Putamen (tissue), 1 donor: ENCODE measurements around the gene TRPC3.
"Not testable (repeated sequence)": the region's sequence is repeated elsewhere in the genome, so short reads cannot be mapped to it uniquely, and the experiment has no call there.

ENCODE experiments used
- DNase-seq: peaks from one replicate; pipeline ENCODE4 v3.0.0-alpha.2; 2016; ENCODE audit warnings: low spot score

The TRPC3 gene

DNA sequence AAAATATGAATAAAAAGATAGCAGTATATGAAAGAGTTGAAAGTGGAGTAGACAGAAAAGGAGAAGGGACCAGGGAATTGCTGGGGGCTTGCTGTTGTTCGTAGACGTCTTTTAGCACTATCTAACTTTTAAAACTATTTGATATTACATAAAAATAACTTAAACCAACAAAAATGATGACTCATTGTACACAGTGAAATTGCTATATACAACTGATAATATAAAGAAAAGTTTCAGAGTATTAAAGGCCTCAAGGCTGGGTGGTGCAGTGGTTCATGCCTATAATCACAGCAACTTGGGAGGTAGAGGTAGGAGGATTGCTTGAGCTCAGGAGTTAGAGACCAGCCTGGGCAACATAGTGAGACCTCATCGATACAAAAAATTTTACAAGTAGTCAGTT lies 5.2 kb downstream of the TRPC3 start:
- no peak for DNase-seq

GRCh38 chr4:121943941-121944340 lies 7.9 kb downstream of the TRPC3 start:
- no peak for DNase-seq

GRCh38 chr4:121939690-121940089 lies 12.2 kb downstream of the TRPC3 start:
- DNase-seq = no peak

- DNase-seq = no peak
Observed at GRCh38 chr4:121938282-121939092, 13.4 kb downstream of the TRPC3 start.

DNA sequence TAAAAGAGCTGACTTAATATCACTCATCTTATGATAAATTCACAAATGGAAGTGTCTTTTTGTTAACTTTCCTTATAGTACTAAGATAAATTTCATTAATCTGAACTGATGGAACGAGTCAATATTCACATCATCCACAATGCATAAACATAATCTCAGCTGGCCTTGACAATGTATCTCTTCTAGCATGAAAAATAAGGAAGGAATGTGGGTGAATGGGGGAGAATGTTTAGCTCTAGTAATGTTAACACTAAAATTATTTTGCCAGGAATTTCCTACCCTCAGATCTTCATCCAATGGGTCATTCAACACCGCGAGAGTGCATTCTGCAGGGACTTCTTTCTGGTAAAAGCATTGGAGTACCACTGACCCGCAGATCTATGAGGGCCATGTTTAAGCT lies 15.8 kb downstream of the TRPC3 start:
- DNase-seq = no peak

GRCh38 chr4:121934635-121935034 lies 17.2 kb downstream of the TRPC3 start:
- no peak for DNase-seq

DNA sequence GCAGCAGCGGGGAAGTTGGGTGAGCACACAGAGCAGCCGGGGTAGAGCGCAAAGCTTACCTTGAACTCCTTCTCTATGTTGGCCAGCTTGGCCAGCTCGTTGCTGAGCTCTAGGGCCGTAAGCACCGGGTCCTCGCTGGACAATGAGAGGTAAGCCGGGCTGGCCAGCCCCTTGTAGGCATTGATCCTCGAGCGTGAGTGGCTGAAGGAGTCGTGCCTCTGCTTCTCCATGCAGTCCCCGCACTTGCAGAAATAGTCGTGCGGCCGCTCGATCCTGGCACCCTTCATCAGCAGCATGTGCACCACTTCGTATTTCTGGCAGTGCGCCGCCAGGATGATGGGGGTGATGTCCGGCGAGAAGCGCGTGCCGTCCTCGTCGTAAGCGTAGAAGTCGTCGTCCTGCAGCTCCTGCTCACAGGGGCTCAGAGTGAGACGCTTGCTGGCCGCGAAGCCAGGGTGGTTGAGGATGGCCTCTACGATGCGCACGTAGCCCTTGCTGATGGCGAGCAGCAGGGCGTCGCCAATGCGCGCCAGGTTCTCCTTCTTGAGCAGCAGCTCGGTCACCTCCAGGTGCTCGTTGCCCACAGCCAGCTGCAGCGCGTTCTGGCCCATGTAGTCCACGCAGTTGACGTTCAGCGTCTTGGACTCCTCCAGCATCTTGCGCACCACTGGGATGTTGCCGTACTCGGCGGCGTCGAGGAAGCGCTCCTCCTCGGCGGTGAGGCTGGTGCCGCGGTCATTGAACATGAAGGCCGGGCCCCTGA lies 19.5 kb downstream of the TRPC3 start:
- no peak for DNase-seq

DNA sequence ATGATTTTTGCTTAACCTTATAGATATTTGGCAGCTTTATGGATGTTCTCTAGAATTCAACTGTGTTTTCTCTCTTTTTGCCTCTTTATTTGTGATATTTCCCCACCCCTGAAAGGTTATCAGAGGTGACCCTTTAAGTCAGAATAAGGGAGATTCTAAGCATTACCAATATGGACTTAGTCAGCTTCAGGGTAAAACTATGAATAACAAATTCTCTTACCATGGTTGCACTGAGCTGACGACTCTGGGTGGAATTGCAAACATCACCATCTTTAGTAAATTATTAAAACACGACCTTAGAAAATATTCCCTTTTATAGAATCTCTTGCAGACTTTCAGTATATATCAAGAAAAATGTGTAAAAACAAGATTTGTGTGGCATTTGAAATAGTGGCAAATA lies 21.6 kb downstream of the TRPC3 start:
- DNase-seq = no peak

- DNase-seq = no peak
Observed at GRCh38 chr4:121927948-121928347, 23.9 kb downstream of the TRPC3 start.

DNA sequence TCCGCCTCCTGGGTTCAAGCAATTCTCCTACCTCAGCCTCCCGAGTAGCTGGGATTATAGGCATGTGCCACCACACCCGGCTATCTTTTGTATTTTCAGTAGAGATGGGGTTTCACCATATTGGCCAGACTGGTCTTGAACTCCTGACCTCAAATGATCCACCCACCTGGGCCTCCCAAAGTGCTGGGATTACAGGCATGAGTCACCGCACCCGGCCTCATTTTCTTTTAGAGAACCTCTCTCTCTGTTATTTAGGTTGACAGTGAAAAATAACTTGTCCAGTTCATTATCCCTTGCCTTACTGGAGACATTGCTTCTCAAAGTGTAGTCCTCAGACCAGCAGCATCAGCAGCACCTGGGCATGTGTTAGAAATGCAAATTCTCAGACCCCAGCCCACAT lies 25.4 kb downstream of the TRPC3 start:
- not testable (repeated sequence) for DNase-seq

GRCh38 chr4:121923306-121923705 lies 28.6 kb downstream of the TRPC3 start:
- DNase-seq = no peak

DNA sequence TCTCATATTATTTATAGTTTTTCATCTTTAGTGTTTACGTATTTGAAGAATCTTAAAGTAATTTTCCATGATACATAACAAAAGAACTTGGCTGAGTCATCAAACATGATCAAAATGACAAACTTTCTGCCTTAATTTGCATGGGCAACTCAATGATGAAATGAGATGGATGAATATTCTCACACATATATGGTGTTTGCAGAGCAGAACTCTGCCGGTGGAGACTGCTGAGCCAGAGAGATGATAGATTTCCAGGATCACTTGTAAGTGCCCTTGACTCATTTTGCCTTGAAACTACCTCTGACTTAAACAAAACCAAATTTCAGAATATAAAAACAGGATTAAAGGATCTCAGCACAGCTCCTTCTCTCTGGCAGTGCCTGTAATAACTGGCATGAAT lies 38.2 kb downstream of the TRPC3 start:
- no peak for DNase-seq

DNA sequence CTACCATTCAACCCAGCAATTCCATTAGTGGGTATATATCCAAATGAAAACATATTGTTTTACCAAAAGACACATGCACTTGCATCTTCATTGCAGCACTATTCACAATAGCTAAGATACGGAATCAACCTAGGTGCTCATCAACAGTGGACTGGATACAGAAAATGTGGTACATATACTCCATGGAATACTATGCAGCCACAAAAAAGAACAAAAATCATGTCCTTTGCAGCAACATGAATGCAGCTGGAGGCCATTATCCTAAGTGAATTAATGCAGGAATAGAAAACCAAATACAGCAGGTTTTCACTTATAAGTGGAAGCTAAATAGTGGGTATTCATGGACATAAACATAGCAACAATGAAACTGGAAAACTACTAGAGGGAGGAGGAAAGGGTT lies 43.5 kb downstream of the TRPC3 start:
- DNase-seq = no peak

DNA sequence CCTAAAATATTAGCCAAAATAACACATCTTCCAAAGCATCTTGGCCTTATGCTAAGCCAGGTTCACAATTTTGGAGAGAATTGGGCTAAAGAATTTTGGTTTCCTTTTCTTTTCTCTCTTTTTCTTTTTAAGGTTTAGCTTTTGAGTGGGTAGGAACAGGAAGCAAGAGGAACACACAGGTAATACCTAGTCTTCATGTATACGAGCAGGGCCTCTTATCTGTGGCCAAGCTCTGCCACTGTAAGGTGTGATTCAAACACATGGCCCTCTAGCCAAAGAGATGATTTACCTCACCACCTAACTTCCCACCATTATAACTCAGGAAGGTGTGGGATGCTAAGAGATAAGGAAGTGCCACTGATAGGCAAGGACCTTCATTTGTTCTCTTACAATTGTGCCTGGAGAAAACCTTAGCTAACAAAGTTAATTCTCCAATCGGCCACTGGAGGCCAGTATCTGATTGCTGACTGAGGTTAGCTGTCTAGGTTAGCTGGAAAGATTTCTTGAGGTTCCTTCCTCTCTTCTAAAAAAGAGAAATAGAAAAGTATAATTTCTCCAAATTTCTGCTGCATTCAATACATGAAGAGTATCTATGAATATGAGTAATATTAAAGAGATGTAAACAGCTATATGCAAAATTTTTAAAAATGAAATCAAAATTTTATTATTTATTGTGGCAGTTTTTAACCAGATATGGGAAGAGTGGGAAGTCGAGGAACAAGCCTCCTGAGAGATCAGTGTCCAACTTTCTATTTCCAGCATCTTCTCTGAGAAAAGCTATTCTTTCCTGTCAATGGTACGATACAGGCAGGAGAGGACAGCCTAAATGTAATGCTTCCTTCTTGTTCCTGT lies 51.5 kb downstream of the TRPC3 start:
- peak; percentile 42 for DNase-seq

GRCh38 chr4:121898150-121898549 lies 53.7 kb downstream of the TRPC3 start:
- DNase-seq = no peak

- DNase-seq = no peak
Observed at GRCh38 chr4:121888134-121888533, 63.7 kb downstream of the TRPC3 start.

GRCh38 chr4:121885115-121885514 lies 66.7 kb downstream of the TRPC3 start:
- DNase-seq = no peak

- no peak for DNase-seq
Observed at GRCh38 chr4:121881158-121881557, 70.7 kb downstream of the TRPC3 start.

DNA sequence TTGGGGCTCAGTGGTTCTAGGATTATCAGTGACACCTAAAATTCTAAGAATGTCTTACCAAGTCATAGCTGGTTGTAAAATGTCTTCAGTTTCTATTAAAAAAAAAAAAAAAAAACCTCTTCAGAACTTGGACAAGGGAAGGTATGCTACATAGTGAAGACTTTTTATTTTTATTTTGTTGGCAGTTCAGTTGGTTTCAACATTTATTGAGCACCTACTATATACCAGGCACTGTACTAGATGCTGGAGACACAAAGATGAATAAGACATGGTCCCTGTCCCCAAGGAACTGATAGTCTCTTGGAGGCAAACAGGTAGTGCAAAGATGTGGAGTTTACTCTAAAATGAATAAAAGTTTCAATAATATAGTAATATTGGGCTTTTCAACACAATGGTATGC lies 72.7 kb downstream of the TRPC3 start:
- DNase-seq = no peak

- DNase-seq = no peak
Observed at GRCh38 chr4:121877041-121877773, 74.7 kb downstream of the TRPC3 start.

DNA sequence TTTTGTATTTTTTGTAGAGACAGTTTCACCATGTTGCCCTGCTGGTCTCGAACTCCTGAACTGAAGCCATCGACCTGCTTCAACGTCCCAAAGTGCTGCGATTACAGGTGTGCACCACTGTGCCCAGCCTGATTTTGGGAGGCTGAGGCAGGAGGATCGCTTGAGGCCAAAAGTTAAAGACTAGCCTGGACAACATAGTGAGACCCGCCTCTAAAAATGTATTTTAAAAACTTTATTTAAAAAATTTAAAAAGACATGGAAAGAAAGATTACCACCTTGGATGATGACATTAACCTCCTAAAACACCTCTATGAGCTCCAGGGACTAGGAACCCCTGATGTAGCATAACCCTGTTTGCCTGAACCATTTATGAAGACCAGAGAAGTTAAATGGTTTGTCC lies 75.8 kb downstream of the TRPC3 start:
- no peak for DNase-seq

GRCh38 chr4:121875652-121876051 lies 76.2 kb downstream of the TRPC3 start:
- DNase-seq = no peak
